ENCODE data around the gene TCL1A.

The TCL1A gene

GRCh38 chr14:95664066-95664465 lies 49.9 kb downstream of the TCL1A start:
- TF ChIP-seq CTCF (IDR thresholded peaks at IDR 0.05; ENCODE audit: extremely low read depth, missing control alignments) = no peak
- no peak for DNase-seq (ENCODE audit: low spot score)

- TF ChIP-seq CTCF (IDR thresholded peaks at IDR 0.05; ENCODE audit: extremely low read depth, missing control alignments) = no peak
- DNase-seq (ENCODE audit: low spot score) = no peak
These were observed 50.6 kb downstream of the TCL1A start for GRCh38 chr14:95663226-95663797.

GRCh38 chr14:95662376-95663186 lies 51.3 kb downstream of the TCL1A start:
- peak; percentile 49 for DNase-seq (ENCODE audit: low spot score)
- TF ChIP-seq CTCF (IDR thresholded peaks at IDR 0.05; ENCODE audit: extremely low read depth, missing control alignments) = no peak

- no peak for DNase-seq (ENCODE audit: low spot score)
- no peak for TF ChIP-seq CTCF (IDR thresholded peaks at IDR 0.05; ENCODE audit: extremely low read depth, missing control alignments)
These were observed 53.0 kb downstream of the TCL1A start for GRCh38 chr14:95660651-95661515.

- no peak for DNase-seq (ENCODE audit: low spot score)
- no peak for TF ChIP-seq CTCF (IDR thresholded peaks at IDR 0.05; ENCODE audit: extremely low read depth, missing control alignments)
These were observed 53.9 kb downstream of the TCL1A start for GRCh38 chr14:95659990-95660385.

Data from GM20000 (cell line).